Measurements from ENCODE around the gene PRR20G. TPM values are rescaled to one million over a fixed set of nuclear protein-coding genes. Genes with fewer than 3 reads are reported as not detected.

PRR20G gene
- polyA plus RNA-seq, 1 donor from 2014 or later: not detected

DNA sequence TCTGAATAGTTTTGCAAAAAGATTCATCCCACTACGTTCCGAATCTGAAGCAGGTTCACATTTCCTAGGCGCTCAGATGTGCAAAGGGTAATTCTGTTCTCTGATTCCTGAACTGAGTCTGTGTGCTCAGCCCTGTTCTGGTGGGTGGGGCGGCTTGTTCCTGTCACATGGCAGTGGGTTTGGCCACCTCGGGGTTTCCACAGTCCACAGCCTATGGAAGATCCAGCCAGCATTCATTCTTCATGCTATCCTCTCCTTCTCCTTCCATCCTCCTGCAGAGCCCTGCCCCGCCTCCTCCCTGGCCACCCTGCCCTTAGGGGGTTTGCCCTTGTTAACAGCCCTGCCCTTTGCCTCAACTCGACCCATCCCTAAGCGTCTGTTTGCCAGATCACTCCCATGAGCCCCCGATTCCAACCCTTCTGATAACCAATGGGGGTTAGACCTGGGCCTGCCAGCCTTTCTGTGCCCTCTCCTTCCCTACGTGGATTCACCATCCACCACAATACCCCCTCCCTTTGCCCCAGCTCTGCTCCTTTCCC is 31.0 kb downstream of the PRR20G start:
- no peak overlapping the region for H3K27ac ChIP-seq (ENCODE audit: low read length)
- no peaks in the 10 kb centered on the region for H3F3A ChIP-seq (ENCODE audit: insufficient read depth, low read length, poor library complexity, severe bottlenecking)
- H4K20me1 ChIP-seq (ENCODE audit: insufficient read depth): no peaks in the 10 kb centered on the region
- no peak for TF ChIP-seq EZH2 (IDR thresholded peaks at IDR 0.05; ENCODE audit: borderline replicate concordance, insufficient read depth, low read length, poor library complexity, severe bottlenecking)
- TF ChIP-seq, protein P1, sequence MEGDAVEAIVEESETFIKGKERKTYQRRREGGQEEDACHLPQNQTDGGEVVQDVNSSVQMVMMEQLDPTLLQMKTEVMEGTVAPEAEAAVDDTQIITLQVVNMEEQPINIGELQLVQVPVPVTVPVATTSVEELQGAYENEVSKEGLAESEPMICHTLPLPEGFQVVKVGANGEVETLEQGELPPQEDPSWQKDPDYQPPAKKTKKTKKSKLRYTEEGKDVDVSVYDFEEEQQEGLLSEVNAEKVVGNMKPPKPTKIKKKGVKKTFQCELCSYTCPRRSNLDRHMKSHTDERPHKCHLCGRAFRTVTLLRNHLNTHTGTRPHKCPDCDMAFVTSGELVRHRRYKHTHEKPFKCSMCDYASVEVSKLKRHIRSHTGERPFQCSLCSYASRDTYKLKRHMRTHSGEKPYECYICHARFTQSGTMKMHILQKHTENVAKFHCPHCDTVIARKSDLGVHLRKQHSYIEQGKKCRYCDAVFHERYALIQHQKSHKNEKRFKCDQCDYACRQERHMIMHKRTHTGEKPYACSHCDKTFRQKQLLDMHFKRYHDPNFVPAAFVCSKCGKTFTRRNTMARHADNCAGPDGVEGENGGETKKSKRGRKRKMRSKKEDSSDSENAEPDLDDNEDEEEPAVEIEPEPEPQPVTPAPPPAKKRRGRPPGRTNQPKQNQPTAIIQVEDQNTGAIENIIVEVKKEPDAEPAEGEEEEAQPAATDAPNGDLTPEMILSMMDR (IDR thresholded peaks at IDR 0.05; ENCODE audit: poor library complexity, severe bottlenecking): no peak
- no peak for TF ChIP-seq SMC3 (conservative IDR thresholded peaks at IDR 0.05; ENCODE audit: poor library complexity)
- TF ChIP-seq EP300 (conservative IDR thresholded peaks at IDR 0.05; ENCODE audit: poor library complexity, severe bottlenecking): no peak
- no peak overlapping the region for H3K9ac ChIP-seq (ENCODE audit: low read length)
- H2AFZ ChIP-seq (ENCODE audit: low read depth, low read length): no peak overlapping the region
- H3K9me2 ChIP-seq (ENCODE audit: insufficient read depth, low read length): no peaks in the 10 kb centered on the region
- no peaks in the 10 kb centered on the region for H3K36me3 ChIP-seq (ENCODE audit: insufficient read depth, low read length)
- H3K4me3 ChIP-seq (ENCODE audit: low read length): no peak overlapping the region
- H3K4me2 ChIP-seq (ENCODE audit: low read length): no peak overlapping the region
- H3K9me3 ChIP-seq (ENCODE audit: low read length): no peaks in the 10 kb centered on the region
- no peaks in the 10 kb centered on the region for H3K79me2 ChIP-seq (replicated peaks; ENCODE audit: insufficient read depth, low read length)
- no peaks in the 10 kb centered on the region for H3K27me3 ChIP-seq (ENCODE audit: insufficient read depth, low read depth, low read length)

DNA sequence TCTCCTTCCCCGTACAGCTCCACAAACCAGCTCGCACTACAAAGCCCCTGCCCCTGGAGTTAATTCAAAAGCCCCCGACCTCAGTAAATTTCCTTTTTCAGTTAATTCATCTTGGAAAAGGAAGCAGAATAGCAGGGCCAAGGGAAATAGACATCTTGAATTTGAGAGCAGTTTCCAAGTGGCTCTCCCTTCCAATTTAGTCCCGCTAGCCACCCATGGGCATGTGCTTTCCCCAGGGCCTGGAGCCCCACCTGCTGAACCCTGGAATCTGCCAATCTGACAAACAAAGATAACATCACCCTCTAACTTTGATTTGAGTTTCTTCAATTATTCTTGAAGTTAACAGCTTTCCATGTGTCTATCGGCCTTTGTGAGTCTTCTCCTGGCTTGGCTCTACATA is 31.7 kb downstream of the PRR20G start:
- Histone ChIP-seq H3K9ac (ENCODE audit: low read length) (no peak overlapping the region), H3F3A (ENCODE audit: insufficient read depth, low read length, poor library complexity, severe bottlenecking) (no peaks in the 10 kb centered on the region), H3K36me3 (ENCODE audit: insufficient read depth, low read length) (no peaks in the 10 kb centered on the region), H3K27ac (ENCODE audit: low read length) (no peak overlapping the region), H3K4me2 (ENCODE audit: low read length) (no peak overlapping the region), H4K20me1 (ENCODE audit: insufficient read depth) (no peaks in the 10 kb centered on the region), H3K9me3 (ENCODE audit: low read length) (no peaks in the 10 kb centered on the region), H3K79me2 (replicated peaks; ENCODE audit: insufficient read depth, low read length) (no peaks in the 10 kb centered on the region), H3K27me3 (ENCODE audit: insufficient read depth, low read depth, low read length) (no peaks in the 10 kb centered on the region), H3K9me2 (ENCODE audit: insufficient read depth, low read length) (no peaks in the 10 kb centered on the region), H3K4me3 (ENCODE audit: low read length) (no peak overlapping the region), H2AFZ (ENCODE audit: low read depth, low read length) (no peak overlapping the region)
- no peak for TF ChIP-seq SMC3 (conservative IDR thresholded peaks at IDR 0.05; ENCODE audit: poor library complexity)
- TF ChIP-seq RAD21 (conservative IDR thresholded peaks at IDR 0.05): no peak
- TF ChIP-seq, protein P1 (IDR thresholded peaks at IDR 0.05; ENCODE audit: poor library complexity, severe bottlenecking): no peak
- TF ChIP-seq POLR2AphosphoS5 (IDR thresholded peaks at IDR 0.05): no peak

DNA sequence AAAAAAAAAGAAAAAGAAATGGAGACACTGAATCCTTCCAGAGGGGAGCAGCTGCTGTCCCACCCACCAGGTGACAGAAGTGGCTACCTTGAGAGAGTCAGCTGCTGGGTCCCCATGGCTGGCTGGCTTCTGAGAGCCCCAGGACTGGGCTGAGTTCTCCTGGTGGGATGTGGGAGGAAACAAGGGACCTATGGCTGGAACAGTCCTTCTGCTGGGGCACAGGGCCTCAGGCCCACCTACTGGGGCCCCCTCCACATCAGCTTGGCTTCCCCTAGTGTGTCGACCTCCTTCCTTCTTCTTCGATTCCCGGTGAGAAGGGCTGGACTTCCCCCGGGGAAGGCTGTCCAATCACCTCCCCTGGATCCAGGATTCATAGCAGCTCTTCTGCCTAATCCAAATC is 32.3 kb downstream of the PRR20G start:
- H3K4me2 ChIP-seq (ENCODE audit: low read length): no peak overlapping the region
- H3K4me3 ChIP-seq (ENCODE audit: low read length): no peak overlapping the region
- H3K27ac ChIP-seq (ENCODE audit: low read length): no peak overlapping the region
- TF ChIP-seq, protein P2, sequence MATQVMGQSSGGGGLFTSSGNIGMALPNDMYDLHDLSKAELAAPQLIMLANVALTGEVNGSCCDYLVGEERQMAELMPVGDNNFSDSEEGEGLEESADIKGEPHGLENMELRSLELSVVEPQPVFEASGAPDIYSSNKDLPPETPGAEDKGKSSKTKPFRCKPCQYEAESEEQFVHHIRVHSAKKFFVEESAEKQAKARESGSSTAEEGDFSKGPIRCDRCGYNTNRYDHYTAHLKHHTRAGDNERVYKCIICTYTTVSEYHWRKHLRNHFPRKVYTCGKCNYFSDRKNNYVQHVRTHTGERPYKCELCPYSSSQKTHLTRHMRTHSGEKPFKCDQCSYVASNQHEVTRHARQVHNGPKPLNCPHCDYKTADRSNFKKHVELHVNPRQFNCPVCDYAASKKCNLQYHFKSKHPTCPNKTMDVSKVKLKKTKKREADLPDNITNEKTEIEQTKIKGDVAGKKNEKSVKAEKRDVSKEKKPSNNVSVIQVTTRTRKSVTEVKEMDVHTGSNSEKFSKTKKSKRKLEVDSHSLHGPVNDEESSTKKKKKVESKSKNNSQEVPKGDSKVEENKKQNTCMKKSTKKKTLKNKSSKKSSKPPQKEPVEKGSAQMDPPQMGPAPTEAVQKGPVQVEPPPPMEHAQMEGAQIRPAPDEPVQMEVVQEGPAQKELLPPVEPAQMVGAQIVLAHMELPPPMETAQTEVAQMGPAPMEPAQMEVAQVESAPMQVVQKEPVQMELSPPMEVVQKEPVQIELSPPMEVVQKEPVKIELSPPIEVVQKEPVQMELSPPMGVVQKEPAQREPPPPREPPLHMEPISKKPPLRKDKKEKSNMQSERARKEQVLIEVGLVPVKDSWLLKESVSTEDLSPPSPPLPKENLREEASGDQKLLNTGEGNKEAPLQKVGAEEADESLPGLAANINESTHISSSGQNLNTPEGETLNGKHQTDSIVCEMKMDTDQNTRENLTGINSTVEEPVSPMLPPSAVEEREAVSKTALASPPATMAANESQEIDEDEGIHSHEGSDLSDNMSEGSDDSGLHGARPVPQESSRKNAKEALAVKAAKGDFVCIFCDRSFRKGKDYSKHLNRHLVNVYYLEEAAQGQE (IDR thresholded peaks at IDR 0.05; ENCODE audit: borderline replicate concordance): no peak
- TF ChIP-seq EP300 (conservative IDR thresholded peaks at IDR 0.05; ENCODE audit: poor library complexity, severe bottlenecking): no peak
- TF ChIP-seq EZH2 (IDR thresholded peaks at IDR 0.05; ENCODE audit: borderline replicate concordance, insufficient read depth, low read length, poor library complexity, severe bottlenecking): no peak
- no peak for TF ChIP-seq SMC3 (conservative IDR thresholded peaks at IDR 0.05; ENCODE audit: poor library complexity)
- TF ChIP-seq, protein P1 (IDR thresholded peaks at IDR 0.05; ENCODE audit: poor library complexity, severe bottlenecking): no peak
- no peak for TF ChIP-seq TAF1 (IDR thresholded peaks at IDR 0.05; ENCODE audit: low read depth)
- no peak for TF ChIP-seq RAD21 (conservative IDR thresholded peaks at IDR 0.05)
- no peak for TF ChIP-seq MXI1 (conservative IDR thresholded peaks at IDR 0.05; ENCODE audit: poor library complexity, severe bottlenecking)
- no peak for TF ChIP-seq POLR2AphosphoS5 (IDR thresholded peaks at IDR 0.05)
- no peaks in the 10 kb centered on the region for H3K36me3 ChIP-seq (ENCODE audit: insufficient read depth, low read length)
- no peak overlapping the region for H2AFZ ChIP-seq (ENCODE audit: low read depth, low read length)
- no peaks in the 10 kb centered on the region for H3K79me2 ChIP-seq (replicated peaks; ENCODE audit: insufficient read depth, low read length)
- no peak overlapping the region for H3K9ac ChIP-seq (ENCODE audit: low read length)
- H3K9me3 ChIP-seq (ENCODE audit: low read length): no peaks in the 10 kb centered on the region
- no peaks in the 10 kb centered on the region for H4K20me1 ChIP-seq (ENCODE audit: insufficient read depth)
- H3K9me2 ChIP-seq (ENCODE audit: insufficient read depth, low read length): no peaks in the 10 kb centered on the region
- H3K27me3 ChIP-seq (ENCODE audit: insufficient read depth, low read depth, low read length): no peaks in the 10 kb centered on the region
- H3F3A ChIP-seq (ENCODE audit: insufficient read depth, low read length, poor library complexity, severe bottlenecking): no peaks in the 10 kb centered on the region

Measured in neural cell (in vitro differentiated cells).